GM12878 (cell line): Measurements from ENCODE around the gene CTSC. TPM values are rescaled to one million over a fixed set of nuclear protein-coding genes. Genes with fewer than 3 reads are reported as not detected.

Source experiments
- ASH2L ChIP-seq: fragments of 300-600, 200-600 bp; sonication (generic); IDR thresholded peaks from 2 replicates; pipeline ENCODE4 v1.6.1; 2017; ENCODE audit warnings: low read depth, mild to moderate bottlenecking, borderline replicate concordance
- BACH1 ChIP-seq: fragments of 450-650 bp; IDR thresholded peaks from 2 replicates; pipeline ENCODE4 v1.6.1; 2017; ENCODE audit warnings: mild to moderate bottlenecking, borderline replicate concordance
- FOXM1 ChIP-seq: IDR thresholded peaks from 2 replicates; pipeline ENCODE4 v1.6.1; 2012; ENCODE audit warnings: low read depth, mild to moderate bottlenecking, inconsistent platforms, low read length, moderate library complexity
- KDM1A ChIP-seq: fragments of 200-600 bp; sonication (generic); IDR thresholded peaks from 2 replicates; pipeline ENCODE4 v1.6.1; 2016; ENCODE audit warnings: borderline replicate concordance
- NFYB ChIP-seq: IDR thresholded peaks from 2 replicates; pipeline ENCODE4 v1.6.1; 2011; ENCODE audit warnings: low read depth, mild to moderate bottlenecking, low read length, improper control_type of control experiment, moderate library complexity; ENCODE audit not compliant: insufficient read depth
- PAX8 ChIP-seq: fragments of 450-650 bp; IDR thresholded peaks from 2 replicates; pipeline ENCODE4 v1.6.1; 2017; ENCODE audit warnings: mild to moderate bottlenecking, moderate library complexity
- RAD21 ChIP-seq: IDR thresholded peaks from 2 replicates; pipeline ENCODE4 v1.6.1; 2011; ENCODE audit warnings: mild to moderate bottlenecking, low read depth, low read length, moderate library complexity; ENCODE audit not compliant: insufficient read depth
- RFX5 ChIP-seq: IDR thresholded peaks from 2 replicates; pipeline ENCODE4 v1.6.1; 2011; ENCODE audit warnings: low read depth, low read length, improper control_type of control experiment
- TCF7 ChIP-seq: IDR thresholded peaks from 2 replicates; pipeline ENCODE4 v1.6.1; 2014; ENCODE audit warnings: antibody characterized with exemption, borderline replicate concordance
- ZNF622 ChIP-seq: fragments of 450-650 bp; IDR thresholded peaks from 2 replicates; pipeline ENCODE4 v1.6.1; 2017; ENCODE audit warnings: mild to moderate bottlenecking, inconsistent platforms
- polyA plus RNA-seq, 11 experiments: library from polyadenylated mRNA; depleted of rRNA in 4 of 11; unstranded in 6 of 11; stranded (reverse) in 5 of 11; fragments of >200 nt; fragmentation: Nextera tagmentation in 4 of 11; fragmentation: Illumina TruSeq in 1 of 11; extraction: Ambion mirVana in 4 of 11; extraction: Trizol in 1 of 11; gene quantifications; 1 replicate in 1 of 11; 2 replicates in 10 of 11; pipeline versions ENCODE4 v1.2.1 to v1.2.3, GENCODE V29; 2011 to 2016; ENCODE audit warnings: inconsistent platforms in 2 of 11, missing spikeins in 2 of 11, low read depth in 1 of 11
- total RNA-seq, 4 experiments: library from RNA; depleted of rRNA in 3 of 4; stranded (reverse); fragments of >200 nt in 3 of 4; fragmentation: Illumina TruSeq in 1 of 4; extraction: Trizol in 1 of 4; gene quantifications; 2 replicates each; pipeline versions ENCODE4 v1.2.1 to v1.2.3, GENCODE V29; 2013 to 2021
- TF ChIP-seq, protein P1 (sequence below): fragments of 450-650 bp; IDR thresholded peaks from 2 replicates; pipeline ENCODE4 v1.6.1; 2018; ENCODE audit warnings: mild to moderate bottlenecking, low read depth, moderate library complexity; ENCODE audit not compliant: partially characterized antibody
- TF ChIP-seq, protein P2 (sequence below): fragments of 450-650 bp; IDR thresholded peaks from 2 replicates; pipeline ENCODE4 v1.6.1; 2017; ENCODE audit warnings: mild to moderate bottlenecking, low read depth, inconsistent platforms; ENCODE audit not compliant: poor library complexity, severe bottlenecking

CTSC gene
- total and polyA plus RNA-seq, 10 of the 15 experiments (the other 5 are each of a cell fraction or from before 2014, with no cell fraction given) = 289 to 1,123 (median 430) TPM

DNA sequence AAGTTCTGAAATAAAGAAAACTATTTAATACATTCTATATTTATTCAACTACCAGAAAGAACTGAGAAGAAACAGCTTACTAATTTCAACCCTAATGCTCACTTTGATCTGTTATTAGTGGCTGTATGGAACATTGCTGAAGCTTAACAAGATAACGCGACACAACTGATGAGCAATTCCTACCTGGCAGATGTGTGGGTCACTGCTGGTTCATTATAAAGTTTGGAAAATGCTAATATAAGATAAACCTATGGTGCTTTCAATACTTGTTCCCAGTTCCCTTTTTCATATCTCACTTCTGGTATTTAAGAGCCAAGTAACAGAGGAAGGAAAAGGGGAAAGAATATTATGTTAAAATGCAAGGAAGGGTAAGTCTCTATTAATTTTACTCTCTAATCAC, 10.5 kb downstream of the CTSC start (continued):
- TF ChIP-seq ASH2L = no peak
- peak; percentile 64; the same call in 1 of the 2 replicates for TF ChIP-seq FOXM1
- no peak for TF ChIP-seq ZNF622
- no peak for TF ChIP-seq KDM1A
- TF ChIP-seq, protein P1, sequence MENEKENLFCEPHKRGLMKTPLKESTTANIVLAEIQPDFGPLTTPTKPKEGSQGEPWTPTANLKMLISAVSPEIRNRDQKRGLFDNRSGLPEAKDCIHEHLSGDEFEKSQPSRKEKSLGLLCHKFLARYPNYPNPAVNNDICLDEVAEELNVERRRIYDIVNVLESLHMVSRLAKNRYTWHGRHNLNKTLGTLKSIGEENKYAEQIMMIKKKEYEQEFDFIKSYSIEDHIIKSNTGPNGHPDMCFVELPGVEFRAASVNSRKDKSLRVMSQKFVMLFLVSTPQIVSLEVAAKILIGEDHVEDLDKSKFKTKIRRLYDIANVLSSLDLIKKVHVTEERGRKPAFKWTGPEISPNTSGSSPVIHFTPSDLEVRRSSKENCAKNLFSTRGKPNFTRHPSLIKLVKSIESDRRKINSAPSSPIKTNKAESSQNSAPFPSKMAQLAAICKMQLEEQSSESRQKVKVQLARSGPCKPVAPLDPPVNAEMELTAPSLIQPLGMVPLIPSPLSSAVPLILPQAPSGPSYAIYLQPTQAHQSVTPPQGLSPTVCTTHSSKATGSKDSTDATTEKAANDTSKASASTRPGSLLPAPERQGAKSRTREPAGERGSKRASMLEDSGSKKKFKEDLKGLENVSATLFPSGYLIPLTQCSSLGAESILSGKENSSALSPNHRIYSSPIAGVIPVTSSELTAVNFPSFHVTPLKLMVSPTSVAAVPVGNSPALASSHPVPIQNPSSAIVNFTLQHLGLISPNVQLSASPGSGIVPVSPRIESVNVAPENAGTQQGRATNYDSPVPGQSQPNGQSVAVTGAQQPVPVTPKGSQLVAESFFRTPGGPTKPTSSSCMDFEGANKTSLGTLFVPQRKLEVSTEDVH = no peak
- peak; percentile 79 for TF ChIP-seq TCF7
- peak; percentile 44; the same call in 1 of the 2 replicates for TF ChIP-seq BACH1
- no peak for TF ChIP-seq NFYB
- no peak for TF ChIP-seq RFX5
- no peak for TF ChIP-seq PAX8
- TF ChIP-seq, protein P2, sequence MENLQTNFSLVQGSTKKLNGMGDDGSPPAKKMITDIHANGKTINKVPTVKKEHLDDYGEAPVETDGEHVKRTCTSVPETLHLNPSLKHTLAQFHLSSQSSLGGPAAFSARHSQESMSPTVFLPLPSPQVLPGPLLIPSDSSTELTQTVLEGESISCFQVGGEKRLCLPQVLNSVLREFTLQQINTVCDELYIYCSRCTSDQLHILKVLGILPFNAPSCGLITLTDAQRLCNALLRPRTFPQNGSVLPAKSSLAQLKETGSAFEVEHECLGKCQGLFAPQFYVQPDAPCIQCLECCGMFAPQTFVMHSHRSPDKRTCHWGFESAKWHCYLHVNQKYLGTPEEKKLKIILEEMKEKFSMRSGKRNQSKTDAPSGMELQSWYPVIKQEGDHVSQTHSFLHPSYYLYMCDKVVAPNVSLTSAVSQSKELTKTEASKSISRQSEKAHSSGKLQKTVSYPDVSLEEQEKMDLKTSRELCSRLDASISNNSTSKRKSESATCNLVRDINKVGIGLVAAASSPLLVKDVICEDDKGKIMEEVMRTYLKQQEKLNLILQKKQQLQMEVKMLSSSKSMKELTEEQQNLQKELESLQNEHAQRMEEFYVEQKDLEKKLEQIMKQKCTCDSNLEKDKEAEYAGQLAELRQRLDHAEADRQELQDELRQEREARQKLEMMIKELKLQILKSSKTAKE = peak; percentile 9
- TF ChIP-seq RAD21 = no peak
